Mononuclear cell (primary cell): ENCODE data around the gene VWA1. TPM values are rescaled to one million over a fixed set of nuclear protein-coding genes. Genes with fewer than 3 reads are reported as not detected.
"Not testable (repeated sequence)": the region's sequence is repeated elsewhere in the genome, so short reads cannot be mapped to it uniquely, and the experiment has no call there.

Experiments used
- H3K27me3 ChIP-seq: 2 replicates; pipeline ENCODE4 v1.6.0; 2011; ENCODE audit warnings: low read length, control low read depth; ENCODE audit not compliant: insufficient read depth
- H3K4me1 ChIP-seq: 2 replicates; pipeline ENCODE4 v1.5.1; 2011; ENCODE audit warnings: mild to moderate bottlenecking, low read length, control low read depth; ENCODE audit not compliant: insufficient read depth
- H3K4me3 ChIP-seq: 2 replicates; pipeline ENCODE4 v1.5.1; 2011; ENCODE audit warnings: mild to moderate bottlenecking, low read length, moderate library complexity
- H3K9me3 ChIP-seq: 2 replicates; pipeline ENCODE4 v1.5.1; 2011; ENCODE audit warnings: low read depth, mild to moderate bottlenecking, control low read depth, low read length
- total RNA-seq: library from RNA; depleted of rRNA; stranded (reverse); fragments of >200 nt; gene quantifications from one replicate; pipeline ENCODE4 v1.2.3, GENCODE V29; 2012

The VWA1 gene
- total RNA-seq, 1 donor: 0.10 TPM

DNA sequence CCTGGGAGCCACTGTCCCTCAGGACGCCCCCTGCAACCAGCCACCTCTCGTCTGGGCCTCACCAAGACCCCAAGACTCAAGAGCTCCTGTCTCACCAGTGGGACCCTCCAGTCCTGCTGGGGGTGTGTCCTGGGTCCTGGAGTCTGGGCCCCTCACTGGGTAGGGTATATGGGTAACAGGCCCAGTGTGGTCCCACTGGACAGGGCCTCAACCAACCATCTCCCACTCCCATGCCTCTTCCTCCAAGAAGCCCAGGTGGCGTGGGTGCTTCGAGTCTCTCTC lies 725 bp upstream of the VWA1 start:
- H3K27me3 ChIP-seq: peaks cover 31% of the 10 kb centered on the region

DNA sequence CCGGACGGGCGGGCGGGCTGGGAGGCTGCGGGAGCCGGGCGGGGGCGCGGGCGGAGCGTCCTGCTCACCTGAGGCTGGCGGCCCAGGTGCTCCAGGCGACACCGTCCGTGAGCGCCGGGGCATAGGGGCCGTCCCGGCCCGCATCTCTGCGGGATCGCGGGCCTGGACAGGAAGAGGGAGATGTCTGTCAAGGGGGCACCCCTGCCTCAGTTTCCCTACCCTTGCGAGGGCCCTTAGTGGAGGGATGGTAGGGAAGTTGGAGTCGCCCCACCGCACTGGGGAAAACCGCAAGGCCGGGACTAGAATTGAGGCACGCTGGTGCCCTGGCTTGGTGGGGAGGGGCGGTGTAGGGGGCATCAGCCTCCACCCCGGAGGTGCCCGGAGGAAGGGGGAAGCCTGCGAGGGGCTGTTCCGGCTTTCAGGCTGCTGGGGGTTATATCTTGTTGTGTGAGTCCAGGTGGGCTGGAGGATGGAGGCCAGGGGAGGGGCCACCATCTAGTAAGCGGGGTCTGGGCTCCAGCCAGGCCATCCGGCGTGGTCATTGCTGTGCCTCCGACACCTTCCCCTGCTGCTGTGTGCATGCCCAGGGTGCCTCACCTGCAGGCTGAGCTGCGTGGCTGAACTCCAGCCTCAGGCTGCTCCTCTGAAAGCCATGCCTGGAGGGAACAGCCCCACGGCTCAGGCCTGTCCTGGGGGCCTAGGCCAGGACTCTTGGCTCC lies 580 bp downstream of the VWA1 start:
- Histone ChIP-seq H3K4me1 (peaks cover 17% of the 10 kb centered on the region), H3K4me3 (no peak overlapping the region), H3K9me3 (no peaks in the 10 kb centered on the region), H3K27me3 (peaks cover 31% of the 10 kb centered on the region)

More for the DNA sequence above, 725 bp upstream of the VWA1 start:
- H3K4me1 ChIP-seq: peaks cover 17% of the 10 kb centered on the region
- no peaks in the 10 kb centered on the region for H3K9me3 ChIP-seq
- H3K4me3 ChIP-seq: no peak overlapping the region

DNA sequence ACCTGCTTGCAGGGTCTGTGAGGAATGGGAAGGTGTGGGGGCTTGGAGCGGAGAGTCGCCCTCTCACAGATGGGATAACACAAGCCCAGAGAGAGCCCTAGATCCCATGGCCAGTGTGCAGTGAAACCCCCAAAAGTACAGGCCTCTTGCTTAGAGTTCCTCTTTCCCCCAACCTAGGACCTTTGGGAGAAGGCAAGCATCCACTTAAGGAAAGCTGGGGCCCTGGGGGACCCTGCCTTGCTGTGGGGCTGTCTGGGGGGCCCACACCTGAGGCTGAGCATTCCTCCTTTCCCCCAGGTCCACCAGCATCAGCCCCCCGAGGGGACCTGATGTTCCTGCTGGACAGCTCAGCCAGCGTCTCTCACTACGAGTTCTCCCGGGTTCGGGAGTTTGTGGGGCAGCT lies 1.1 kb downstream of the VWA1 start:
- Histone ChIP-seq H3K27me3 (peaks cover 31% of the 10 kb centered on the region), H3K4me1 (peaks cover 17% of the 10 kb centered on the region), H3K9me3 (no peaks in the 10 kb centered on the region), H3K4me3 (no peak overlapping the region)

DNA sequence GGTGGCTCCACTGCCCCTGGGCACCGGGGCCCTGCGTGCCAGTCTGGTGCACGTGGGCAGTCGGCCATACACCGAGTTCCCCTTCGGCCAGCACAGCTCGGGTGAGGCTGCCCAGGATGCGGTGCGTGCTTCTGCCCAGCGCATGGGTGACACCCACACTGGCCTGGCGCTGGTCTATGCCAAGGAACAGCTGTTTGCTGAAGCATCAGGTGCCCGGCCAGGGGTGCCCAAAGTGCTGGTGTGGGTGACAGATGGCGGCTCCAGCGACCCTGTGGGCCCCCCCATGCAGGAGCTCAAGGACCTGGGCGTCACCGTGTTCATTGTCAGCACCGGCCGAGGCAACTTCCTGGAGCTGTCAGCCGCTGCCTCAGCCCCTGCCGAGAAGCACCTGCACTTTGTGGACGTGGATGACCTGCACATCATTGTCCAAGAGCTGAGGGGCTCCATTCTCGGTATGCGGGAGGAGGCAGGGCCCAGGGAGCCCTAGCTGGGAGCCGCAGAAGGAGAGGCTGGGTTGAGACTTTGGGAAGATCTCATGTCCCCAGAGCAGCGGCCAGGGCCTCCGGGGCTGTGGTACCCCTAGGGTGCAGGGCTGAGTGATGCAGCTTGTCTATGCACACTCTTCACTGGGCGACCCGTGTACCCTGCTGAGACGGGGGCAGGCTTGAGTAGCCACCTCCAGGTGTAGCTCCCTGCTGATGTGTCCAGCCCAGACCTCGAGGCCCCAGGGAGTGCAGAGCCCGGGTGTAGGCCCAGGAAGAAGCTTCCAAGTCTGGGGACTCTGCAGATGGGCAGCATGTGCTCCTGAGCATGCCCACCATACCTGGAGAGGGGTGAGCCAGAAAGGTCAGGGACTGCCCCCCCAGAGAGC lies 1.8 kb downstream of the VWA1 start:
- Histone ChIP-seq H3K4me1 (peaks cover 17% of the 10 kb centered on the region), H3K9me3 (no peaks in the 10 kb centered on the region), H3K27me3 (peaks cover 31% of the 10 kb centered on the region), H3K4me3 (no peak overlapping the region)

DNA sequence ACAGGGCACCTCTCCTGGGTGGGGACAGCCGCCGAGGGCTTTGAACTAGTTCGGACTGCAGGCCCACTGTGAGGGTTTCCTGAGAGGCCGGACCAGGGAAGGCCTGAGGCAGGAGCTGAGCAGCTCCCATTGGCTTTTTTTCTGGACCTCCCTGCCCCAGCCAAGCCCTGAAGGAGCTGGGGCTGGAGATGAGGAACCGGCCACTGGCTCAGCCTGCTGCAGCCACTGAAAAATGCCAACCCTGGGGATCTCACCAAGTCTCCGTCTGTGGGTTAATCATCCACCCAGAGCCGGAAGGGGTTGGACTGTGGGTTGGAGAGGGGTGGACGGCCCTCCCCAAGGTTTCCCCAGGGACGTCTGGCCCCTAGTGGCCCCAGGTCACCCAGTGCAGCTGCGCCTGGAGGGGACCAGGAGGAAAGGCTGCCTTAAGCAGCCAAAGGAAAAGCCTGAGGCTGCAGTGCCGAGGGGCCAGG lies 2.5 kb downstream of the VWA1 start:
- Histone ChIP-seq H3K4me3 (no peak overlapping the region), H3K27me3 (peaks cover 31% of the 10 kb centered on the region), H3K9me3 (no peaks in the 10 kb centered on the region), H3K4me1 (peaks cover 17% of the 10 kb centered on the region)

DNA sequence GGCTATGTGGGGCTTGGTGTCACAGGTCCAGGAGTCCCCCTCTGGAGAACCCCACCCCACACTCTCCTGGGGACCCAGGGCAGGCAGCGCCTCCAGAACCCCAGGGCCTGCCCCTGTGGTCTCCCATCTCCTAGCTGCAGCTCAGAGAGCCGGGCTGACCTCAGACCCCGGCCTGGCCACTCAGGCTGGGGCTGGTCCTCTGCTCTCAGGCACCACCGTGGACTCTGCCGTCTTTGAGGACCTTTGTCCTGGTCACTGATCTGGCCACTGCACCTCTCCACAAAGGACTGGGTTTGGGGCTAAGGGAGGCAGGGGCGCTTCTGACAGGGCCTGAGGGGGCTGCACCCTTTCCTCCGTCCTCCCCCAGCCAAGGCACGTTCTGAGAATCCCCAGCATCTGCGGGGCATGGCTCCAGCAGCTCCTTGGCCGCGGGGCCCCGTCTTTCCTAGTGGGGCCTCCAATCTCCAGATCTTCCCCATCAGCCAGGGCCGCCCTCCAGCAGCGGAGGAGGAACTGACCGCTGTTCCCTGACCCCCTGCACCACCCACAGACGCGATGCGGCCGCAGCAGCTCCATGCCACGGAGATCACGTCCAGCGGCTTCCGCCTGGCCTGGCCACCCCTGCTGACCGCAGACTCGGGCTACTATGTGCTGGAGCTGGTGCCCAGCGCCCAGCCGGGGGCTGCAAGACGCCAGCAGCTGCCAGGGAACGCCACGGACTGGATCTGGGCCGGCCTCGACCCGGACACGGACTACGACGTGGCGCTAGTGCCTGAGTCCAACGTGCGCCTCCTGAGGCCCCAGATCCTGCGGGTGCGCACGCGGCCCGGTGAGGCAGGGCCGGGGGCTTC lies 3.3 kb downstream of the VWA1 start:
- peaks cover 28% of the 10 kb centered on the region for H3K27me3 ChIP-seq
- H3K9me3 ChIP-seq: no peaks in the 10 kb centered on the region

DNA sequence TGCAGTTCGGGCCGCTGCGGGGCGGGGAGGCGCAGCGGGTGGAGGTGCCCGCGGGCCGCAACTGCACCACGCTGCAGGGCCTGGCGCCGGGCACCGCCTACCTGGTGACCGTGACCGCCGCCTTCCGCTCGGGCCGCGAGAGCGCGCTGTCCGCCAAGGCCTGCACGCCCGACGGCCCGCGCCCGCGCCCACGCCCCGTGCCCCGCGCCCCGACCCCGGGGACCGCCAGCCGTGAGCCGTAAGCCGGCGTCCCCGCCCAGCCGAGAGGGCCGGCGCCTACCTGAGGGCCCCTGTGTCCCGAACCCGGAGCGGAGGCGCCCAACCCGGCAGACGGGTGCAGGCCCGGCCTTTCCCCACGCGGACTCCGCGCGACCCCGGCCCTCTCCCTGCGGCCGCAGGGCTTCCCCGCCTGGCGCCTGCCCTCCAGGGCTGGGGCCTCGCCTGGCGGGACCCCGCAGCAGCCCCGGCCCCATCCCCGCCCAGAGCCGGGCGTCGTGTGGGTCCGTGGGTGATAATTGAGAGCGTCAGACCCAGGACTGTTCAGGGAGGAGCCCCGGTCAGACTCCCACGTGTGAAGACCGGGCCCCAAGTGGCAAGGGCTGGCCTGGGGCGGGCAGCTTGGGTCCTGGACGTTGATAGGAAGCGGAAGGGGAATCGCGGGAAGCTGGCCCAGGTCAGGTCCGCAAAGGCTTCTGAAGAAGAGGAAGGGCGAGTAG lies 4.2 kb downstream of the VWA1 start:
- Histone ChIP-seq H3K4me1 (peaks cover 13% of the 10 kb centered on the region), H3K27me3 (peaks cover 22% of the 10 kb centered on the region), H3K9me3 (no peaks in the 10 kb centered on the region), H3K4me3 (no peak overlapping the region)

More for the DNA sequence above, 3.3 kb downstream of the VWA1 start:
- Histone ChIP-seq H3K4me1 (peaks cover 17% of the 10 kb centered on the region), H3K4me3 (no peak overlapping the region)

DNA sequence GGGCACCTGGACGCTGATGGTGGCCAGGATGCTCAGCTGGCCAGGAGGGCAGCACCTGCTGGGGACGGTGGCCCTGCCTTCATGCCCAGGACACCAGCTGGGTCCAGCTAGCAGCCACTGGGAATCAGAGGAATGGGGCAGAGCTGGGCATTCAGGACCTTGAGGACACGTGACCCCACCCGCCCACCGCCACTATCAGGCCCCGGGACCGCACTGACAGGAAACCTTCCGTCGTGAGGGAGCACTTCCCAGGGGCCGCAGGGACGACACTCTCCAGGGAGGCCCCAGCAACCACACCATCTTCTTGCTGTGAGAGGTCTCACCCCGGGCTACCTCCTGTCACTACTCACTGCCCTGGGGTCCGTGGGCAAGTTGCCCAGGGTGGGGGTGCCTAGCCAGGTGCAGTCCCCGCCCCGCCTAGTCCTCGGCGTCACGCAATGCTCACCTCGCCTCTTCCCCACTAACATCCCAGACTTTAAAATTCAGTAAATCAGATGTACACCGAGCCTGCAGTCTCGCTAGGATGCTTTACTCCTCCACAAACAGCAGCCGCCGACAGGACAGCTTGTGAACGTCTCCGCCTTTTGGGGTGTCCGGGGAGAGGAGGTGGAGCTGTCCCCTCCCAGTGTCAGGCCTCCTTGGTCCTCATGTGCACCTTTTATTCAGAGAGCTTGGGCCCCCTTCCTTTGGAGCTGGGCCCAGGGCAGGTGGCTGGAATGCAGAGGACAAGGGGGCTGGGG lies 4.9 kb downstream of the VWA1 start:
- peaks cover 6% of the 10 kb centered on the region for H3K4me1 ChIP-seq
- H3K9me3 ChIP-seq: no peaks in the 10 kb centered on the region
- H3K4me3 ChIP-seq: no peak overlapping the region
- H3K27me3 ChIP-seq: peaks cover 16% of the 10 kb centered on the region

DNA sequence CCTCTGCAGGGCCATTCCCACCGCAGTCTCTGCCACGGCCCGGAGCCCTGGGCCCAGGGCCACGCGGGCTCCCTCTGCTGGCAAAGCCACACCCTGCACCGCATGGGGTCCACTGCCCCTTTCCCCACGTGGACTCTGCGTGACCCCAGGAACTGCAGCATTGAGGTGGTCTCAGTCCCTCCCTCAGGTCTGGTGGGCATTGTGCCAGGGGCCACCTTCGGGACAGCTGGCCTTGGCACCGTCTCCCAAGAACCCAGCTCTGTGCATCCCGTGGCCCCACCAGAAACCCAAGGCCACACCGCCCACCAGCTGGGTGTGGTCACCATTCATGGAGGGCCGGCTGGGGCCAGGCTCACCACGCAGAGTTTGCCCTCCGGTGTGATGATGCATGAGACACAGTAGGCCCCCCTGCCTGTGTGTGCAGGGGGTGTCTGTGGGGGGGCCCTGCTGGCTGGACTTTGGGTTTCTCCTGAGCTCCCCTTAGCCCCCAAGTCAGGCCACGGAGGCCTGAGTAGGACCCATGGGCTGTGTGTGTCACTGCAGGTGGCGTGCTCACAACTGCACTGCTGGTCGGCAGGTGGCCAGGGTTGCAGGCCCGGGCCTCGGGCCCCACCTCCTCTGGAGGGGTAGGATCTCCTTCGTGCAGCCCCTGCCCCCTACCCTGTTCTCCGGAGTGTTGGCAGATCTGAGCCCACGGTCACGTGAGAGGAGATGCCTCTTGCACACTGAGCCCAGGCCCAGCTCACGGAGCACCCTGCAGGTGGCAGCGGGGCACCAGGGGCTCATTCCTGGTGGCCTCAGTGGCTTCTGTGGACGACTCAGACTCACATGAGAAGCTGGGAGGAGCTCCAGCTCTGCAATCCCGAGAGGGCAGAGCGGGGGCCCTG lies 5.8 kb downstream of the VWA1 start:
- Histone ChIP-seq H3K9me3 (no peaks in the 10 kb centered on the region), H3K4me1 (peaks cover 2% of the 10 kb centered on the region), H3K4me3 (no peak overlapping the region), H3K27me3 (peaks cover 13% of the 10 kb centered on the region)

DNA sequence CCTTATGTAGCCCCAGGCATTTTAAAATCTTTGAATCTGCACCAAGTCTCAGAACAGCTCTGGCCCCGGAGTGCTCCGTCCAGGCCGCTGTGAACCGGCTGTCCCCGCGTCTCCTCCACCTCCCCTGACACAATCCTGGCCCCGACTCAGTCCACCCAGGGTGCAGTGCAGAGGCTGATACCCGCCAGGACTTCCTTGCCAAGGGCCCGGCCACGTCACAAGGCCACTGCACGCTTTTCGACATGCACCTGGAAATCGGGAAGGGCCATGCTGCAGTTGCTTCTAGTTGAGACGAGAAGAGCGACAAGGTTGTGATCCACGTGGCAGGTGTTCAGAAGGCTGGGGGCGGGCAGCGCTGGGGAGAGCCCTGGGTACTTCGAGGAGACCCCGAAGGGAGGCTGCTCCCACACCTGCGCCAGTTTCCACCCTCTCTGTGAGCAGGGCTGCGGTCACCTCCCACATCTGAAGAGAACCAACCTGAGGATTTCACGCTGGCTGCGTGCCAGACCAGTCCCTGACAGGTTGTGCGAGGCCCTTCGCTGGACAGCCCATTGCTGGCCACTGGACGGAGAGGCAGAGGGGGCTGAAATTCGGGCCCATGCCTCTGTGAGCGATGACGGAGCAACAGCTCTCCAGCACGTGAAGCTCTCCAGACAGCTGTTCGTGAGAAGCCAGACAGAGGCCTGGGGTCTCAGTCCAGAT lies 6.7 kb downstream of the VWA1 start:
- Histone ChIP-seq H3K27me3 (peaks cover 4% of the 10 kb centered on the region), H3K4me3 (no peak overlapping the region), H3K9me3 (no peaks in the 10 kb centered on the region), H3K4me1 (no peaks in the 10 kb centered on the region)

DNA sequence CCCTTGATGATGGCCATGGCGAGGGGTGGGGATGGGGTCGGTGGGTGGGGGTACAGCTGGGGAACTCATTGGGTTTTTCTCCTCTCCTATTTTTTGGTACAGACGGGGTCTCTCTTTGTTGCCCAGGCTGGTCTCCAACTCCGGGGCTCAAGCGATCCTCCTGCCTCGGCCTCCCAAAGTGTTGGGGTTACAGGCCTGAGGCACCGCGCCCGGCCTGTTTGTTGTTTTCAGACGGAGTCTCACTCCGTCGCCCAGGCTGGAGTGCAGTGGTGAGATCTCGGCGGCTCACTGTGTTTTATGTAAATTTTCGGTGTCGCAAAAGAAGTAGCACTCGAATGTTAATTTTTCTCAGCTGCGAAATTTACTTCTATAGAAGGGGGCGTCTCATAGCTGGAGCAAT lies 11.1 kb downstream of the VWA1 start:
- not testable (repeated sequence) for H3K27me3 ChIP-seq, H3K4me3 ChIP-seq, H3K4me1 ChIP-seq, H3K9me3 ChIP-seq

DNA sequence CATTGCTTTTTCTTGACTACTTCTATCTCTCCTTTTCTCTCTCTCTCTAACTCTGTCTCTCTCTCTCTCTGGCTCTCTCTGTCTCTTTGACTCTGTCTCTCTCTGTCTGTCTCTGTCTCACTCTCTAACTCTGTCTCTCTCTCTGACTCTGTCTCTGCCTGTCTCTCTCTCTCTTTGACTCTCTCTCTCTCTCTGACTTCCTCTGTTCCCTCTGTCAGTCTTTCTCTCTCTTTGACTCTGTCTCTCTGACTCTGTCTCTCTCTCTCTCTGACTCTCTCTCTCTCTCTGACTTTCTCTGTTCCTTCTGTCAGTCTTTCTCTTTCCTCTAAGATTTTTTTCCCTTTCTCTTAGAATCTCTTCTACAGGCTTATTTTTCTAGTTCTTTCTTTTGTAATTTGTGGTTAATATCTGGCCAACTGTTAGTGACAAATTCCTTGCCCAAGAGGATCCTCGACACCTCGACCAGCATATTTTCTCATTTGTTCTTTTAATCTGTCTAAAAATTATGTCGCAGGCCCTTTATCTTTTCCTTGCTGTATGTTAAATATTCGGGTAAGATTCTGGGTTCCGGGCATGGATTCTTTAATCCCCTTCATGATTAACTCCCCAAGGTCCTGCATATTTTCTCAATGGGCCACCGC lies 13.7 kb downstream of the VWA1 start, which contains the start of gene ATAD3C:
ATAD3C (plus strand) TSS at position 591 of the 641 bp plus-strand sequence. CDS start 995 bp downstream, outside the sequence.
- no peaks in the 10 kb centered on the region for H3K4me1 ChIP-seq
- no peak within 1 kb of the TSS for H3K4me3 ChIP-seq
- H3K9me3 ChIP-seq: no peaks in the 10 kb centered on the region
- H3K27me3 ChIP-seq: no peaks in the 10 kb centered on the region
